ENCODE measurements around the gene SNRPA.

SNRPA gene

DNA sequence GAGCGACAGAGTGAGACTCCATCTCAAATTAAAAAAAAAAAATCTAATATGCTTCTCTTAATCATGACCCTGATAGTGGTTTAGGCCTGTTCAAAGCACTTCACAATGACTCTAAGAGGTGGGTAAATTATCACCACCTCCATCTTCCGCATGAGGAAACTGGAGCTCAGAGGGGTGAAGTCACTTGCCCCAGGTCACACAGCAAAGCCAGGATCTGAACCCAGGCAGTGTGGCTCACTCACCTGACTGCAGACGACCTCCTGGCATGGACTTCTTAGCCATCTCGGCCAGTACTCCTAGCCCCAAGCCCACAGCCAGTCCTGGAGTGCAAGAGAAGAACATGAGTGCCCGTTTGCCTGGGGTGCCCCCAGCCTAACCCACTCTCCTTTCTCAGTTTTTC lies 41.2 kb upstream of the SNRPA start:
- Histone ChIP-seq H3K27me3 (no peaks in the 10 kb centered on the region), H3K4me3 (no peak overlapping the region), H3K9ac (no peak overlapping the region), H3K4me1 (peaks cover 5 to 26% (median 15%) of the 10 kb centered on the region in 10 experiments), H3K27ac (no peak overlapping the region), H3K4me2 (no peak overlapping the region), H3K9me3 (replicated peaks in 1 of 11) (no peaks in the 10 kb centered on the region), H3K36me3 (peaks cover 31 to 77% (median 51%) of the 10 kb centered on the region in 11 experiments), H4K20me1 (no peaks in the 10 kb centered on the region; a peak in 1 of 22 replicates)
- no peak for TF ChIP-seq Cebpa-rat (IDR thresholded peaks at IDR 0.05)

DNA sequence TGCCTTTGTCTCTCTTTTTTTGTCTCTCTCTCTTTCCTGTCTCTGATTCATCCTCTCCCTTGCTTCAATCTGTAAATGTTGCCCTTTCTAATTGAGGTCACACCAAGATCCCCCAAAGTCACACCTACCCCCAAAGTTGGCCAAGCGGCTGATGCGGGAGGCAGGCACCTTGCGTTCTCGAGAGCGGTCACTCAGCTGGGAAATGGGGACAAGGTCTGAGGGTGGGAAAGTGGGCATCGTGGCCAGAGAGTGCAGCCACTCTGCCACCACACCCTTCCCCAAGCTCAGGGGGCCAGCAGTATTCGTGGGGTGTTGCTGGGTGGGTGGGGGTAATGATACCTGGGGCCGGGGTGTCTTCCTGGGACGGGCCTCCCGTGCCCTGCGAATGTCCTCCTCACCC lies 37.1 kb upstream of the SNRPA start:
- peak overlapping the region in 8 of 11 experiments; percentile 58 to 94 (median 76); a peak in 8 of 22 replicates for H3K9ac ChIP-seq
- no peak for TF ChIP-seq Cebpa-rat (IDR thresholded peaks at IDR 0.05)
- H3K4me3 ChIP-seq = peak overlapping the region in 6 of 10 experiments; percentile 67 to 93 (median 86); a peak in 9 of 20 replicates
- H3K4me1 ChIP-seq = peaks cover 36 to 57% (median 45%) of the 10 kb centered on the region in 10 experiments
- peak overlapping the region; percentile 84 to 100 (median 97) for H3K4me2 ChIP-seq
- peak overlapping the region in 6 of 11 experiments; percentile 59 to 76 (median 67); a peak in 5 of 22 replicates for H3K27ac ChIP-seq
- H3K9me3 ChIP-seq (replicated peaks in 1 of 11) = no peaks in the 10 kb centered on the region
- H3K36me3 ChIP-seq = peaks cover 11 to 36% (median 16%) of the 10 kb centered on the region in 11 experiments; a peak in 19 of 22 replicates
- no peaks in the 10 kb centered on the region for H3K27me3 ChIP-seq
- peaks cover 0 to 17% (median 7%) of the 10 kb centered on the region in 11 experiments; a peak in 9 of 22 replicates for H4K20me1 ChIP-seq

GRCh38 chr19:40714441-40715299 lies 36.3 kb upstream of the SNRPA start:
- peaks cover 0 to 24% (median 7%) of the 10 kb centered on the region in 11 experiments; a peak in 9 of 22 replicates for H4K20me1 ChIP-seq
- H3K4me1 ChIP-seq = peaks cover 43 to 64% (median 52%) of the 10 kb centered on the region in 10 experiments
- H3K4me3 ChIP-seq = peak overlapping the region; percentile 62 to 93 (median 83)
- peaks cover 4 to 28% (median 9%) of the 10 kb centered on the region in 11 experiments; a peak in 17 of 22 replicates for H3K36me3 ChIP-seq
- H3K9me3 ChIP-seq (replicated peaks in 1 of 11) = no peaks in the 10 kb centered on the region
- H3K9ac ChIP-seq = peak overlapping the region; percentile 58 to 94 (median 77)
- peak overlapping the region; percentile 84 to 100 (median 97) for H3K4me2 ChIP-seq
- H3K27me3 ChIP-seq = no peaks in the 10 kb centered on the region
- TF ChIP-seq Cebpa-rat (IDR thresholded peaks at IDR 0.05) = no peak
- H3K27ac ChIP-seq = peak overlapping the region; percentile 59 to 76 (median 63)

GRCh38 chr19:40716031-40716481 lies 34.9 kb upstream of the SNRPA start:
- Histone ChIP-seq H3K9ac (peak overlapping the region; percentile 78 to 94 (median 90)), H4K20me1 (peaks cover 0 to 34% (median 8%) of the 10 kb centered on the region in 11 experiments; a peak in 9 of 22 replicates), H3K4me2 (peak overlapping the region; percentile 84 to 100 (median 97)), H3K4me3 (peak overlapping the region; percentile 71 to 93 (median 83)), H3K36me3 (peaks cover 0 to 23% (median 5%) of the 10 kb centered on the region in 11 experiments; a peak in 6 of 22 replicates), H3K27ac (peak overlapping the region in 10 of 11 experiments; percentile 72 to 90 (median 86); a peak in 21 of 22 replicates), H3K4me1 (peaks cover 57 to 67% (median 62%) of the 10 kb centered on the region in 10 experiments), H3K9me3 (replicated peaks in 1 of 11) (no peaks in the 10 kb centered on the region), H3K27me3 (no peaks in the 10 kb centered on the region)
- TF ChIP-seq Cebpa-rat (IDR thresholded peaks at IDR 0.05) = no peak

DNA sequence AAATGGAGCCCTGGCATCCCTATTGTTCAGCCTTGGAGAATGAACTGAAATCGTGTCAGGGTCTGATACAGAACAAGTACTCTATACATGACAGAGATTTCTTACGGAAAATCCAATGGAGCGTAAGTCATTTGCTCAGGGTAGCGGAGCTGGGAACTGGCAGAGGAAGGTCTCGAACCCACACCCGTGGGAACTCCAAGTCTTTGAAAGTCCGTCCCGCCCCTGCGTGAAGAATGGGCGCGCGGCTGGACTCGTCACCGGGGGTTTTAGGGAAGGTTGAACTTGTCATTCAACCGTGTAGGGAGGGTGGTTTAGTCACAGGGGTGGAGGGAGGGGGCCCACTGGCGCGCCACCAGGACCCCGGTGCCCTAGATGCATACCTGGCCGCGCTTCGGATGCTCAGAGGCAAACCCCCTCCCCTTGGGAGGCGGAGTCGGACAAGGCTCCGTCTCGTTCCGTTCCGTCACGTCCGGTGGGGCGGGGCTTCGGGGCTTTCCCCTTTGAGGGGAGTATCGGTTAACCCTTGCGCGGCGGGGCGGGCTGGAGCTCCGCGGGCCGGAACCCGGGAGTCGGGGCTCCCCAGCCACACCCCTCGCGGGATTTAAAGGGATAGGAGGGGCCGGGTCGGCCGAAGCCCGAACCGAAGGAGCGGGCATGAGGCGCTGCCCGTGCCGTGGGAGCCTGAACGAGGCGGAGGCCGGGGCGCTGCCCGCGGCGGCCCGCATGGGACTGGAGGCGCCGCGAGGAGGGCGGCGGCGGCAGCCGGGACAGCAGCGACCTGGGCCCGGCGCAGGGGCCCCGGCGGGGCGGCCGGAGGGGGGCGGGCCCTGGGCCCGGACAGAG lies 34.3 kb upstream of the SNRPA start, which contains the start of the genes COQ8B and ITPKC:
Gene COQ8B (minus strand): TSS at position 405 of the 843 bp plus-strand sequence. CDS start 2,254 bp downstream, outside the sequence.
Gene ITPKC (plus strand): TSS at position 631 of the 843 bp plus-strand sequence. CDS start 24 bp downstream, at position 655.
- H3K4me3 ChIP-seq = peak within 1 kb of the TSS; percentile 71 to 93 (median 83)
- H3K27ac ChIP-seq = peak within 1 kb of the TSS; percentile 72 to 90 (median 86)
- no peaks in the 10 kb centered on the region for H3K9me3 ChIP-seq (replicated peaks in 1 of 11)
- peaks cover 0 to 16% (median 4%) of the 10 kb centered on the region in 11 experiments; a peak in 5 of 22 replicates for H3K36me3 ChIP-seq
- H4K20me1 ChIP-seq = peaks cover 0 to 34% (median 8%) of the 10 kb centered on the region in 11 experiments; a peak in 9 of 22 replicates
- peaks cover 58 to 71% (median 65%) of the 10 kb centered on the region in 10 experiments for H3K4me1 ChIP-seq
- no peak for TF ChIP-seq Cebpa-rat (IDR thresholded peaks at IDR 0.05)
- H3K4me2 ChIP-seq = peak within 1 kb of the TSS; percentile 84 to 100 (median 97)
- H3K9ac ChIP-seq = peak within 1 kb of the TSS; percentile 78 to 94 (median 90)
- no peaks in the 10 kb centered on the region for H3K27me3 ChIP-seq

DNA sequence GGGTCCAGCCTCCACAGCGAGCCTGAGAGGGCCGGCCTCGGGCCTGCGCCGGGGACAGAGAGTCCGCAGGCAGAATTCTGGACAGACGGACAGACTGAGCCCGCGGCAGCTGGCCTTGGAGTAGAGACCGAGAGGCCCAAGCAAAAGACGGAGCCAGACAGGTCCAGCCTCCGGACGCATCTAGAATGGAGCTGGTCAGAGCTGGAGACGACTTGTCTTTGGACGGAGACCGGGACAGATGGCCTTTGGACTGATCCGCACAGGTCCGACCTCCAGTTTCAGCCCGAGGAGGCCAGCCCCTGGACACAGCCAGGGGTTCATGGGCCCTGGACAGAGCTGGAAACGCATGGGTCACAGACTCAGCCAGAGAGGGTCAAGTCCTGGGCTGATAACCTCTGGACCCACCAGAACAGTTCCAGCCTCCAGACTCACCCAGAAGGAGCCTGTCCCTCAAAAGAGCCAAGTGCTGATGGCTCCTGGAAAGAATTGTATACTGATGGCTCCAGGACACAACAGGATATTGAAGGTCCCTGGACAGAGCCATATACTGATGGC lies 33.6 kb upstream of the SNRPA start:
- no peak for TF ChIP-seq Cebpa-rat (IDR thresholded peaks at IDR 0.05)
- Histone ChIP-seq H3K9ac (peak overlapping the region; percentile 78 to 94 (median 90)), H3K4me2 (peak overlapping the region; percentile 84 to 100 (median 97)), H3K27me3 (no peaks in the 10 kb centered on the region), H4K20me1 (peaks cover 0 to 34% (median 9%) of the 10 kb centered on the region in 11 experiments; a peak in 10 of 22 replicates), H3K4me1 (peaks cover 58 to 78% (median 65%) of the 10 kb centered on the region in 10 experiments), H3K36me3 (peaks cover 0 to 15% (median 5%) of the 10 kb centered on the region in 11 experiments; a peak in 6 of 22 replicates), H3K9me3 (replicated peaks in 1 of 11) (no peaks in the 10 kb centered on the region), H3K27ac (peak overlapping the region; percentile 72 to 90 (median 86)), H3K4me3 (peak overlapping the region; percentile 71 to 93 (median 83))

GRCh38 chr19:40717880-40718773 lies 32.9 kb upstream of the SNRPA start:
- H3K9ac ChIP-seq = peak overlapping the region; percentile 78 to 94 (median 90)
- peaks cover 58 to 81% (median 65%) of the 10 kb centered on the region in 10 experiments for H3K4me1 ChIP-seq
- H3K9me3 ChIP-seq (replicated peaks in 1 of 11) = no peaks in the 10 kb centered on the region
- H3K27me3 ChIP-seq = no peaks in the 10 kb centered on the region
- H3K4me2 ChIP-seq = peak overlapping the region; percentile 84 to 100 (median 97)
- peak overlapping the region; percentile 71 to 93 (median 83) for H3K4me3 ChIP-seq
- peaks cover 0 to 13% (median 4%) of the 10 kb centered on the region in 11 experiments; a peak in 5 of 22 replicates for H3K36me3 ChIP-seq
- H3K27ac ChIP-seq = peak overlapping the region; percentile 45 to 90 (median 83); a peak in 19 of 22 replicates
- peaks cover 0 to 34% (median 9%) of the 10 kb centered on the region in 11 experiments; a peak in 11 of 22 replicates for H4K20me1 ChIP-seq
- TF ChIP-seq Cebpa-rat (IDR thresholded peaks at IDR 0.05) = no peak

All from BLaER1 treated with 17β-estradiol and CSF1 and Interleukin-3, amounts not matched to agents 10 nM and 100 nM (cell line).